Activated CD4-positive, alpha-beta T cell treated with anti-CD3 and anti-CD28 coated beads, Interleukin-2, amount 10 ng/mL, durations not matched to agents 7 days and 5 days (primary cell): ENCODE results near the gene STX2. TPM values are rescaled to one million over a fixed set of nuclear protein-coding genes. Genes with fewer than 3 reads are reported as not detected.
"Not testable (repeated sequence)": the region's sequence is repeated elsewhere in the genome, so short reads cannot be mapped to it uniquely, and the experiment has no call there.

Experiments used
- CTCF ChIA-PET: fragments of 350-600 bp; sonication (Branson Sonifier 250); formaldehyde crosslinking; loops from one replicate; lab custom pipeline; 2021; ENCODE audit warnings: antibody characterized with exemption; lab: Charles Lee
- POLR2A ChIA-PET: fragments of 350-600 bp; sonication (Branson Sonifier 250); formaldehyde crosslinking; loops from one replicate; lab custom pipeline; 2021; ENCODE audit warnings: antibody characterized with exemption; lab: Charles Lee
- DNase-seq: peaks from one replicate; pipeline ENCODE4 v3.0.0-alpha.2; 2020
- H3K27ac Mint-ChIP-seq: one replicate; pipeline ENCODE4 v1.8.0; 2021; ENCODE audit warnings: mild to moderate bottlenecking, moderate library complexity, mixed read lengths
- H3K27me3 Mint-ChIP-seq: one replicate; pipeline ENCODE4 v1.8.0; 2021; ENCODE audit warnings: mixed read lengths
- H3K36me3 Mint-ChIP-seq: one replicate; pipeline ENCODE4 v1.8.0; 2021; ENCODE audit warnings: low read depth, mixed read lengths
- H3K4me1 Mint-ChIP-seq: one replicate; pipeline ENCODE4 v1.8.0; 2021; ENCODE audit warnings: mixed read lengths
- H3K4me3 Mint-ChIP-seq: one replicate; pipeline ENCODE4 v1.8.0; 2021; ENCODE audit warnings: mild to moderate bottlenecking, moderate library complexity, mixed read lengths
- H3K9me3 Mint-ChIP-seq: one replicate; pipeline ENCODE4 v1.8.0; 2021; ENCODE audit warnings: mixed read lengths
- total RNA-seq, 2 experiments: library from RNA; stranded (reverse); gene quantifications; one replicate each; pipeline ENCODE4 v1.2.3, GENCODE V29; 2021

The STX2 gene
- total RNA-seq, 2 experiments from 2014 or later = 23.2 to 25.5 TPM

DNA sequence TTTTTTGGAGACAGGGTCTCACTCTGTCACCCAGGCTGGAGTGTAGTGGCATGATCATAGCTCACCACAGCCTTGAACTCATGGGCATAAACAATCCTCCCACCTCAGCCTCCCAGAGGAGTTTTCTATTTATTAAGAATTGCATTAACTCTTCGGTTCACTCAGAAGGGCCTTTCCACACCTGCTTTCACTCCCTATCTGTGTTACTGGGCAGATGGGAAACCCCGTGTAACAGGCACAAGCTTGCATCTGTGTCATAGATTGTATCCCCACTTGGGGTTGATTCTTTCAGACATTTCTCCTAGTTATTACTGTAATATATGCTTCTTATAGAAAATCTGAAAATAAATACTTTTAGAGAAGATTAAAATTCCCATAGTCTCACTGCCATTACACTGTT is 38.7 kb downstream of the STX2 start:
- ChIA-PET POLR2A (no interaction called here), CTCF (interaction anchor here (0.6 kb wide), 1 partner anchor 438 kb away, joined by 4 read pairs; no protein-coding TSS in a partner anchor)
- peaks cover 18% of the 10 kb centered on the region for H3K4me1 Mint-ChIP-seq
- no peak overlapping the region for H3K27ac Mint-ChIP-seq
- H3K9me3 Mint-ChIP-seq = no peaks in the 10 kb centered on the region
- H3K27me3 Mint-ChIP-seq = no peaks in the 10 kb centered on the region
- no peak for DNase-seq
- peaks cover 51% of the 10 kb centered on the region for H3K36me3 Mint-ChIP-seq
- no peak overlapping the region for H3K4me3 Mint-ChIP-seq

DNA sequence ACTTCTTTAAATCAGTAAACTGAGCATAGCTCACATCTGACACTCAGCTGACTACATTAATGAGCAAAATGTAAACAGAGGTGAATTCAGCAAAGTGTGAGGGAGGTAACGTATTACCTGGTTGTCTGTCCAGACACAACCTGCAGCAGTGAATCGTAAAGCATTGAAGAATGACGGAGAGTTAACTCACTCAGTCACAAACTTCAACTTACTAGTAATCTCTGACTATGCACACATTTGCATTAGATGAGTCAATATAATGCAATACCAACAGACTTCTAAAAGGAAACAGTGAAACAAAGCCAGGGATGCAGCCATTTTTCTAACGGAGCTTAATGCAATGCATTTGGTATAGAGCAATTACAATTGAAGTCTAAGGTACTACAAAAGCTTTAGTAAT is 40.0 kb downstream of the STX2 start:
- Mint-ChIP-seq H3K36me3 (peaks cover 48% of the 10 kb centered on the region), H3K4me3 (no peak overlapping the region), H3K9me3 (no peaks in the 10 kb centered on the region), H3K27me3 (no peaks in the 10 kb centered on the region), H3K4me1 (peaks cover 18% of the 10 kb centered on the region), H3K27ac (no peak overlapping the region)
- CTCF ChIA-PET = no interaction called here
- POLR2A ChIA-PET = no interaction called here
- DNase-seq = no peak

GRCh38 chr12:130796985-130797686 is 41.9 kb downstream of the STX2 start:
- Mint-ChIP-seq H3K27ac (peak overlapping the region; percentile 89), H3K36me3 (peaks cover 46% of the 10 kb centered on the region), H3K27me3 (no peaks in the 10 kb centered on the region), H3K4me3 (peak overlapping the region; percentile 57), H3K9me3 (no peaks in the 10 kb centered on the region), H3K4me1 (peaks cover 18% of the 10 kb centered on the region)
- POLR2A ChIA-PET = interaction anchor here (0.6 kb wide), 1 partner anchor 487 kb away, joined by 6 read pairs; no protein-coding TSS in a partner anchor
- peak; percentile 47 for DNase-seq
- CTCF ChIA-PET = interaction anchor here (0.7 kb wide), 1 partner anchor 28 kb away, joined by 4 read pairs; no protein-coding TSS in a partner anchor

DNA sequence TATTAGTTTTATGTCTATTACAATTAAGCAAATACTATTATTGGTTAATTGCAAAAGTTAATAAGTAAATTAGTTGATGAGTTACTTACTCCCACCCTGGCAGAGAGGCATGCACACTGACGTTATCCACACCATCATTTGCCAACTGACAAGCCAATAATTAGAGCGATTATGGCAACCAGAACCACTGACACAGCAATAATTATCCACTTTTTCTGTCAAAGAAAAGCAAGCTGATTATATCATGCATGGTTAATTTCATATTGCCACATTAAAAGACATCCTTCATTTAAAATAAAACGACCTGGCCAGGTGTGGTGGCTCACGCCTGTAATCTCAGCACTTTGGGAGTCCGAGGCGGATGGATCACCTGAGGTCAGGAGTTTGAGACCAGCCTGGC is 43.1 kb downstream of the STX2 start:
- ChIA-PET POLR2A (no interaction called here), CTCF (interaction anchor here (0.6 kb wide), 1 partner anchor 57 kb away, joined by 4 read pairs; no protein-coding TSS in a partner anchor)
- peaks cover 41% of the 10 kb centered on the region for H3K36me3 Mint-ChIP-seq
- H3K4me3 Mint-ChIP-seq = no peak overlapping the region
- H3K27me3 Mint-ChIP-seq = no peaks in the 10 kb centered on the region
- peaks cover 18% of the 10 kb centered on the region for H3K4me1 Mint-ChIP-seq
- H3K27ac Mint-ChIP-seq = peak overlapping the region; percentile 89
- no peak for DNase-seq
- H3K9me3 Mint-ChIP-seq = no peaks in the 10 kb centered on the region

DNA sequence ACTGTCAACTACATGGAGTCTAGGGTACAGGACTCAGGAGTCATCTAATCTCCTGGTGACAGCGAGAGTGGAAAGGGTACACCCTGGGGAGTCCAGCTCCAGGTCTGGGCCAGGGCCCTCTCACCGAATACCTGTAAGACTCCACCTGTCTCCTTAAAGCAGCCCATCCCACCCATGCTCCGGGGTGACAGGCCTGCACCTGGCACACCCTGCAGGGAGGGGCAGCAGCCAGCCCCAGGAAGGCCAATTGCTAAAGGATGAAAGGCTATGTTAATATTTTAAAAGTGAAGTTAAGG is 45.5 kb downstream of the STX2 start:
- ChIA-PET CTCF (no interaction called here), POLR2A (no interaction called here)
- Mint-ChIP-seq H3K27ac (no peak overlapping the region), H3K9me3 (no peaks in the 10 kb centered on the region), H3K27me3 (no peaks in the 10 kb centered on the region), H3K4me1 (peaks cover 18% of the 10 kb centered on the region), H3K4me3 (no peak overlapping the region), H3K36me3 (peaks cover 32% of the 10 kb centered on the region)
- no peak for DNase-seq

- H3K27me3 Mint-ChIP-seq = no peaks in the 10 kb centered on the region
- no peak for DNase-seq
- ChIA-PET POLR2A (no interaction called here), CTCF (no interaction called here)
- no peak overlapping the region for H3K27ac Mint-ChIP-seq
- H3K4me3 Mint-ChIP-seq = no peak overlapping the region
- H3K36me3 Mint-ChIP-seq = peaks cover 32% of the 10 kb centered on the region
- peaks cover 16% of the 10 kb centered on the region for H3K4me1 Mint-ChIP-seq
- no peaks in the 10 kb centered on the region for H3K9me3 Mint-ChIP-seq
These were observed 46.1 kb downstream of the STX2 start for GRCh38 chr12:130792821-130793553.

- H3K9me3 Mint-ChIP-seq = peaks cover 2% of the 10 kb centered on the region
- H3K4me1 Mint-ChIP-seq = peaks cover 2% of the 10 kb centered on the region
- no peaks in the 10 kb centered on the region for H3K27me3 Mint-ChIP-seq
- POLR2A ChIA-PET = no interaction called here
- CTCF ChIA-PET = no interaction called here
- no peak for DNase-seq
- no peak overlapping the region for H3K4me3 Mint-ChIP-seq
- no peak overlapping the region for H3K27ac Mint-ChIP-seq
- peaks cover 30% of the 10 kb centered on the region for H3K36me3 Mint-ChIP-seq
These were observed 47.4 kb downstream of the STX2 start for GRCh38 chr12:130791629-130792028.

GRCh38 chr12:130788515-130788914 is 50.5 kb downstream of the STX2 start:
- Mint-ChIP-seq H3K4me3 (no peak overlapping the region), H3K4me1 (no peaks in the 10 kb centered on the region), H3K27me3 (no peaks in the 10 kb centered on the region), H3K9me3 (peaks cover 12% of the 10 kb centered on the region), H3K36me3 (peaks cover 40% of the 10 kb centered on the region), H3K27ac (no peak overlapping the region)
- DNase-seq = no peak
- CTCF ChIA-PET = no interaction called here
- POLR2A ChIA-PET = no interaction called here

DNA sequence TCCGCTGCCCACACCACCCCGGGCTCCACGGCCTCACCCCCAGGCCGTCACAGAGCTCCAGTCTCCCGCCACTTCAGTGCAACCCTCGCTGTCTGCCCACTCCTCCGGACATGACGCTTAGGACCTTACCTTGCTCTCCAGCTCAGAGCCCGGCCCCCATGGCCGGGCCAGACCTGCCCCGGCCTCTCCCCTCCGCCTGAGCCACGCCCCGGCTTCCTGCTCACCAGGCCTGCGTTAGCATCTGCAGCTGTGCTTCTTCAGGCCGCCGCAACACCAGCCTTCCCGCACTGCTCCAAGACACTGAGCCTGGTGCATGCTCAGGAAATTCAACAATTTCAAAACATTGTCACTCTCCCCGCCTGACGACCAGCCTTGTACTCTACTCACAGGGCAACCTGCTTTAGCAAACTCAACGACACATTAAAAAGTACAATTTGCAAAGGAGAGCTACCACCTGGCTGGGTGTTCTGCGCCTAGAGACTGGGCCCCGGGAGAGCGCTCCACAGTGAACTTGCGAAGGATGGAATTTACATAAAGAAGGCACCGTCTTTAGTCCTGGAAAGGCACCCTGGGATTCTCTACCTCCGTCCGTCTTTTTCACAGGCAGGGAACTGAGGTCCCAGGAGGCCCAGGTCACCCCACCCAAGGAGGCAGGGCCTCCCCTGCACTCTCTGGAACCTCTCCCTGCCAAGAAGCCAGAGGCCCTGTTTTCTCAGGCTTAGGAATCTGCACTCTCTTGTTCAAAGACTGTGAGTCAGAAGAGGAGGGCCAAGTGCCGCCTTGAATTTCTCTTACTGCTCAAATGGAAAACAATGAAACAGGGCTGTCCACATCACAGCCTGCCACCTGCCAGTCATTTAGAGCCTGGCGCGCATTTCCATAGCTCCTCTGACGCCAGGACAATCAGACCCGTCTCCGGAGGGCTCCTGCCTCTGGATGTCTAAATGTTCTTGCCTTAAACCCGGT is 51.3 kb downstream of the STX2 start:
- Mint-ChIP-seq H3K27ac (no peak overlapping the region), H3K4me3 (no peak overlapping the region), H3K27me3 (no peaks in the 10 kb centered on the region), H3K36me3 (peaks cover 38% of the 10 kb centered on the region), H3K4me1 (no peaks in the 10 kb centered on the region), H3K9me3 (peaks cover 12% of the 10 kb centered on the region)
- ChIA-PET CTCF (no interaction called here), POLR2A (no interaction called here)
- DNase-seq = no peak

DNA sequence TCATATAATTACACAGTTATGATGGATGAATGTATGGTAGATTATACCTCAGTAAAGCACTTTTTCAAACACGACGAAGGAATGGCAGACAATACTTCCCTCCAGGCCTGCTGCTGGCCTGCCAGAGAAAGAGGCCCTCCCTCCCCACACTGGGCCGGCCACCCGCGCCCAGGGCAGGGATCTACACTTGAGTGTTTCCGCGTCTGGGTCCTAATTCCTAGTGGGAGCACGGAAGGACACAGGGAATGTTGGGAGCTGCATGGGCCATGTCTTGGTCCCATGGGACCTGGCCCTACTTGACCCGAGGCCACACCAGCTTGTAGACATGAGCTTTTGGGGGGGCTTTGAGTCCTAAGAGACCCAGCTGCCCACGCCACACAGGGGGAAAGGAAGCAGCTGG is 52.0 kb downstream of the STX2 start:
- Mint-ChIP-seq H3K27ac (no peak overlapping the region), H3K36me3 (peaks cover 36% of the 10 kb centered on the region), H3K4me3 (no peak overlapping the region), H3K9me3 (peaks cover 12% of the 10 kb centered on the region), H3K4me1 (no peaks in the 10 kb centered on the region), H3K27me3 (no peaks in the 10 kb centered on the region)
- DNase-seq = no peak
- ChIA-PET CTCF (no interaction called here), POLR2A (no interaction called here)

- Mint-ChIP-seq H3K27ac (no peak overlapping the region), H3K4me1 (no peaks in the 10 kb centered on the region), H3K27me3 (peaks cover 1% of the 10 kb centered on the region), H3K4me3 (no peak overlapping the region), H3K9me3 (peaks cover 12% of the 10 kb centered on the region), H3K36me3 (peaks cover 23% of the 10 kb centered on the region)
- ChIA-PET CTCF (interaction anchor here (0.8 kb wide), 1 partner anchor 9 kb away, joined by 4 read pairs; no protein-coding TSS in a partner anchor), POLR2A (no interaction called here)
- DNase-seq = no peak
These were observed 55.8 kb downstream of the STX2 start for GRCh38 chr12:130783110-130783715.

DNA sequence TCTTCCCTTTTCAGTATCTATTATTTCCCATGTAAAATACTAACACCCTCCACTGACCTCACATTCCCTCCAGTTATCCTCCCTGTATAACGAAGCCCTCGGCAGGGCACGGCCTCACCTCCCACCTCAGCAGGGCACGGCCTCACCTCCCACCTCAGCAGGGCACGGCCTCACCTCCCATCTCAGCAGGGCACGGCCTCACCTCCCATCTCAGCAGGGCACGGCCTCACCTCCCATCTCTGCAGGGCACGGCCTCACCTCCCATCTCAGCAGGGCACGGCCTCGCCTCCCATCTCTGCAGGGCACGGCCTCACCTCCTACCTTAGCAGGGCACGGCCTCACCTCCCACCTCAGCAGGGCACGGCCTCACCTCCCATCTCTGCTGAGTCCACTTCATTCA is 56.8 kb downstream of the STX2 start:
- H3K27me3 Mint-ChIP-seq, CTCF ChIA-PET, POLR2A ChIA-PET, DNase-seq, H3K4me1 Mint-ChIP-seq, H3K27ac Mint-ChIP-seq, H3K4me3 Mint-ChIP-seq: not testable (repeated sequence)
- H3K9me3 Mint-ChIP-seq = peaks cover 12% of the 10 kb centered on the region
- peaks cover 20% of the 10 kb centered on the region for H3K36me3 Mint-ChIP-seq
